Activated T-helper 2 cell treated with anti-CD3 and anti-CD28 coated beads, Interferon-gamma antibody, Interleukin-2, Interleukin-4, amounts not matched to agents 10 μg/mL and 5 μg/mL and 100 μg/mL, durations not matched to agents 14 hours and 24 hours and 36 hours (primary cell): Measurements from ENCODE around the gene CABP4. TPM values are rescaled to one million over a fixed set of nuclear protein-coding genes. Genes with fewer than 3 reads are reported as not detected.

Experiments used
- DNase-seq: peaks from one replicate; pipeline ENCODE4 v3.0.0; 2021; ENCODE audit warnings: low spot score
- H3K27ac Mint-ChIP-seq: one replicate; pipeline ENCODE4 v1.8.0; 2021; ENCODE audit warnings: mixed read lengths
- H3K27me3 Mint-ChIP-seq: one replicate; pipeline ENCODE4 v1.8.0; 2021; ENCODE audit warnings: low read depth, mixed read lengths
- H3K36me3 Mint-ChIP-seq: one replicate; pipeline ENCODE4 v1.8.0; 2021; ENCODE audit warnings: low read depth, mixed read lengths
- H3K4me1 Mint-ChIP-seq: one replicate; pipeline ENCODE4 v1.8.0; 2021; ENCODE audit warnings: low read depth, mixed read lengths
- H3K4me3 Mint-ChIP-seq: one replicate; pipeline ENCODE4 v1.8.0; 2021; ENCODE audit warnings: low read depth, mild to moderate bottlenecking, moderate library complexity, mixed read lengths
- H3K9me3 Mint-ChIP-seq: one replicate; pipeline ENCODE4 v1.8.0; 2021; ENCODE audit warnings: mixed read lengths
- intact Hi-C: fragments of 100-400 bp; cut with micrococcal nuclease; formaldehyde crosslinking; loops from one replicate; pipeline ENCODE4 v1.15.1; 2023
- total RNA-seq: library from RNA; stranded (reverse); gene quantifications from 2 replicates; pipeline ENCODE4 v1.2.3, GENCODE V29; 2022

Gene CABP4
- total RNA-seq, 1 donor from 2014 or later = 0.73 TPM

DNA sequence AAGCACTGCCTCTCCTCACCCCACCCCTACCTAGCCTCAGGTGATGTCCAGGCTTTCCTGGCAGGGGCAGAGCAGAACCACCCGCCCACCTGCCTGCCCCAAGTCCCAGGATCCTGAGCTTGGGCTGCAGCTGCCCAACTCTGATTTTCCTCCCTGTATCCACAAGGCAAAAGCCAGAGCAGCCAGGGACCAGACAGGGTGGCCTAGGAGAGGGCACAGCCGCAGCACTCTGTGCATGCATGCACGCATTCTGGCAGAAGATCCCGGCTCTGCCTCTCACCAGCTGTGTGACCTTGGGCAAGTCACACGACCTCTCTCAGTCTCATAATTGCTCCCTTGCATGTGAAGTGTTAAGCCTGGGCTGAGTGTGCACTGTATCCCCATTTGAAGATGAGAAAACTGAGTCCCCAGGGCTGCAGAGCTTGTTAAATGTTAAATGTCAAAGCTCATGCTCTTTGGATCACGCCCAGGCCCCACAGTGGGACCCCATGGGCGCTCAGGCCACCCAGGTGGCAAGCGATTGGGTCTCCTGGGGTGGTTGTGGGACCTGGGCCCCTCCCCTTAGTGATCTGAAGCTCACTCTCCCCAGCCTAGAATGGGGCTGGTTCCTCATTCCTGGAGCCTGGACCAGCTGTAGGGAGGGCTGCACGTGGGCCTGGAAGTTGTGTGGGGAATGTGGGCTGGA is 42.5 kb upstream of the CABP4 start:
- Mint-ChIP-seq H3K27me3 (peaks cover 13% of the 10 kb centered on the region), H3K36me3 (peaks cover 24% of the 10 kb centered on the region), H3K4me1 (peaks cover 52% of the 10 kb centered on the region), H3K9me3 (no peaks in the 10 kb centered on the region), H3K4me3 (no peak overlapping the region), H3K27ac (no peak overlapping the region)
- intact Hi-C loops = no loop called here
- DNase-seq = no peak

DNA sequence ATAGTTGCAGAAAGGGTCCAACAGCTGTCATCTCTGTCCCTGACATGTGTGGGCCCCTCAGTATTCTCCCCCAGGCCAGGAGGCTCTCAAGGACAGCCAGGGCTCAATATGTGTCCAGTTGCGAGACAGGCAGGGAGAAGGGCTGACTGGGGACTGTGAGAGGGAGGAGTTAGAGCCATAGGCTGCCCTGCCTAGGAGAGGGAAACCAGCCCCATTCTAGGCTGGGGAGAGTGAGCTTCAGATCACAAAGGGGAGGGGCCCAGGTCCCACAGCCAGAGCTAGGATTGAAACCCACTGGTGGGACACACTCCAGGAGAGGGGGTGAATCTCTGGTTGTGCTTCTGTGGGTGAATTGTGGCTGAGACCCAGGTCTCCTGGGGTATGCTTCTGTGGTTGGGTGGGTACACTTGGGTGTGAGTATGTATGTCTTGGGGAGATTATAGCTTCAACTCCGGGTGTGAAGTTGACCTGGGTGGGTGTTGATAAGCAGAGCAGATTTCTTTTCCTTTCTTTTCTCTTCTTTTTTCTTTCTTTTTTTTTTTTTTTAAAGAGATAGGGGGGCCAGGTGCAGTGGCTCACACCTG is 41.8 kb upstream of the CABP4 start:
- H3K4me1 Mint-ChIP-seq = peaks cover 45% of the 10 kb centered on the region
- intact Hi-C loops = no loop called here
- no peak overlapping the region for H3K27ac Mint-ChIP-seq
- peaks cover 18% of the 10 kb centered on the region for H3K36me3 Mint-ChIP-seq
- H3K27me3 Mint-ChIP-seq = peaks cover 13% of the 10 kb centered on the region
- H3K4me3 Mint-ChIP-seq = no peak overlapping the region
- DNase-seq = no peak
- no peaks in the 10 kb centered on the region for H3K9me3 Mint-ChIP-seq

DNA sequence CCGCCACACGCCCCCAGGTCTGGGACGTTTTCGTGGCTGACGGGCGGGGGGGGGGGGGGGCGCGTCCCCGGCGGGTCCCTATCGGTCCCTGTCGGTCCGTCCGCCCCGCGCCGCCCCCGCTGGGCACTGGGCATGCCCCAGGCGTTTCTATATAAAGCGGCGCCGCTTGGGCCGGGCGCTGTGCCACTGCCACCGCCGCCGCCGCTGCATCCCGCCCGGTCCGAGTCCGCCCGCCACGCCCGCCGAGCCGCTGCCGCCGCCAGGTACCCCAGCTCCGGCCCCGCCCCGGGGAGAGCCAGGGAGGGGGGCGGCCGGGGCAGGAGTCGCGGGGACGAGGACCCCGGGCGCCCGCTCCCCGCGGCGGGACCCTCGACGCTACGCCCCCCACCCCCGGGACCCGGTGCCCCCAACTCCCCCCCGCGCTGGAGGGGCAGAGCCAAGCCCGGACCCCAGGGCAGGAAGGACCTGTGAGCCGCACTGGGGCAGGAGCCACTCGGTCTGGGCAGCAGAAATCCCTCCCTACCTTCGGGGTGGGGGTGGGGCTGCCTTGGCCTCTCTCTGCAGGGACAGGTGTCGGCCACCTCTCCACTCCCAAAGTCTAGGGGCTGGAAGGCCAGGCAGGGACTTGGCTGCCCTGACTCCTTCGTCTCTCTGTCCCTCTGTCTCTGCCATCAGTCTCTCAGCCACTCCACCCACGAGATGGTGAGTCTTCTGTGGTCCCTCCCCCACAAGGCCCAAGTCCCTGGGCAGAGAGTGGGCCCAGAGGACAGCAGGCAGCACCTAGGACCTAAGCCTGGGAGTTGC is 39.5 kb upstream of the CABP4 start, which contains the start of gene CARNS1:
Gene CARNS1, plus strand, starts transcription at position 178 of the 804 bp plus-strand sequence. Its CDS starts 522 bp downstream, at position 700.
- no peaks in the 10 kb centered on the region for H3K9me3 Mint-ChIP-seq
- no peak within 1 kb of the TSS for H3K27ac Mint-ChIP-seq
- intact Hi-C loops = no loop called here
- peak within 1 kb of the TSS; percentile 47 for H3K4me3 Mint-ChIP-seq
- peaks cover 41% of the 10 kb centered on the region for H3K4me1 Mint-ChIP-seq
- H3K36me3 Mint-ChIP-seq = peaks cover 4% of the 10 kb centered on the region
- no peak for DNase-seq
- H3K27me3 Mint-ChIP-seq = peaks cover 14% of the 10 kb centered on the region

DNA sequence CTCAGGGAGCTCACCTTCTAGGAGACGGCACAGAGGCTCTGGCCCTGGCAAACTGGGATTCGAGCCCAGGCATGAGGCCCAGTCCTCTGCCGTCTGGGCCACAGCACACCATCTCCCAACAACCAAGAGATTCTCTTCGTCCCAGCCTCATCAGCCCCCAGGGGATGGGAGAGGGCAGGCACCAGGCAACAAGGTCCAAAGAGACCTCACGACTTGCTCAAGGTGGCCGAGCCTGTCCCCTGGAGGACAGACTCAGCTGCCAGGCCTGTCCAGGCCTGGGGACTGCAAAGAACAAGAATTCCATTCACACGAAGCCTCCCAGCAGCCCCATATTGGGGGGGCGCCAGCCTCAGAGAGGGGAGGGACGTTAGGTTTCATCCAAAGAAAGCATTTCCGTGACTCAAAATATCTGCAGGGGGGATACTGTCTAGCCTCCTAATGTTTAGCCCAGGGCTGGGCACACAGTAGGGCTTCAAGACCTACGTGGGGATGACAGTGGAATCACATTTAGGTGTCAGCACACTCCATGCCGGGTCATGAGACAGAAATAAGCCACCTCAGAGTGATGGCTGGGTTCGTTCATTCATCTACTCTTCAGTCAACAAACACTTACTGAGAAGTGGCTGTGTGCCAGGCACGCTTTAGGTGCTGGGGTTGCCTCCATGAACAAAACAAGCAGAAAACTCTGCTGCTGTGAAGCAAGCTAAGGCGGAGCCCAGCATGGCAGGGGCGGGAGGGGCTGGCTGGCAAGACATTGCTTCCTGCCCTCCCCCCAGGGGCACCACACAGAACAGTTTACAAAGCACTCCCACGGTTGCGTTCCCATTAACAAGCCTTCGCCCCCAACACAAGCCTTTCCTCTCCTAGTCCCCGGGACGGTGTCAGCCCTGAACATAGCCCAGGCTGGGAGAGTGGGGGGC is 38.5 kb upstream of the CABP4 start:
- Mint-ChIP-seq H3K4me1 (peaks cover 37% of the 10 kb centered on the region), H3K9me3 (no peaks in the 10 kb centered on the region), H3K4me3 (peak overlapping the region; percentile 47), H3K27ac (no peak overlapping the region), H3K27me3 (peaks cover 14% of the 10 kb centered on the region), H3K36me3 (peaks cover 4% of the 10 kb centered on the region)
- no peak for DNase-seq
- intact Hi-C loops = no loop called here

DNA sequence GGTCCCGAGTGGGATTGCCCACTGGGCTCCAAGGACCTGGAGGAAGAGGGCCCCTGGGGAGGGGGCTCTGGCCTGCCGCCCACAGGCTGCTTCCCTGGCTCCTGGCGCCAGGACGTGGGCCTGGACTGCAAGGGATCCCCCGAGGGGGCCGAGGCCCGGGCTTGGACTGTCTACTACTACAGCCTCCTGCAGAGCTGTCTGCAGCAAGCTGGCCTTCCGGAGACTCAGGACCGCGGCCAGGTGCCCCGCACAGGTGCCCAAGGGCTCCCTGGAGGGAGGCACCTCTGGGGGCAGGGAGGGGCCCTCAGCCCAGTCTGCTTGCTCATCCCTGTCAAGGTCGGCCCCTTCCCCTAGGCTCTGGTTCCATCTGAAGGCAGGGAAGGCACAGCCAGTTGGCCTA is 37.7 kb upstream of the CABP4 start:
- intact Hi-C loops = no loop called here
- Mint-ChIP-seq H3K4me1 (peaks cover 33% of the 10 kb centered on the region), H3K36me3 (peaks cover 4% of the 10 kb centered on the region), H3K27me3 (peaks cover 14% of the 10 kb centered on the region), H3K27ac (no peak overlapping the region), H3K9me3 (no peaks in the 10 kb centered on the region), H3K4me3 (no peak overlapping the region)
- no peak for DNase-seq

DNA sequence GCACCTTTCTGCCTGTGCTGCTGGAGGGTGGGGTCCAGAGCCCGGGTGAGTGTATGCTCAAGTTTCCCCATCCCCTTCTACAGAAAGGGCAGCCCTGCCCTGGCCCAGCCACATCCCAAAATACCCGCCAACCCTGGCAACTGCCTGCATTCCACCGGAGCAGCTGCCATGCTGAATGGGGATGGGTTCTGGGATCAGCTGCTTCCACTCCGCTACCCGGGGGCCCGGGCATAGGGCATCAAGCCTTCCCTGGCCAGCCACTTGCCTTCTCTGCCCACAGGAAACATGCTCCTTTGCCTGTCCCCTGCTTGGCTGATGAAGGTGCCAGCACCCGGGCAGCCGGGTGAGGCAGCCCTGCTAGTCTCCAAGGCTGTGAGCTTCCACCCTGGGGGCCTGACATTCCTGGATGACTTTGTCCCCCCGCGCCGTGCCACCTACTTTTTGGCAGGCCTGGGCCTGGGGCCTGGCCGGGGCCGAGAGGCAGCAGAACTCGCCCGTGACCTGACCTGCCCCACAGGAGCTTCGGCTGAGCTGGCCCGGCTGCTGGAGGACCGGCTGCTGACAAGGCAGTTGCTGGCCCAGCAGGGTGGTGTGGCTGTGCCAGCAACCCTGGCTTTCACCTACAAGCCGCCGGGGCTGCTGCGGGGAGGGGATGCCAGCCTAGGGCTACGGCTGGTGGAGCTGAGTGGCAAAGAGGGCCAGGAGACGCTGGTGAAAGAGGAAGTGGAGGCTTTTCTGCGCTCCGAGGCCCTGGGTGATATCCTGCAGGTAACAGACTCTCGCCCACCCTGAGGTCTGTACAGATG is 36.5 kb upstream of the CABP4 start:
- H3K4me1 Mint-ChIP-seq = peaks cover 22% of the 10 kb centered on the region
- no peaks in the 10 kb centered on the region for H3K36me3 Mint-ChIP-seq
- no peaks in the 10 kb centered on the region for H3K9me3 Mint-ChIP-seq
- intact Hi-C loops = no loop called here
- DNase-seq = no peak
- peak overlapping the region; percentile 58 for H3K4me3 Mint-ChIP-seq
- peaks cover 10% of the 10 kb centered on the region for H3K27me3 Mint-ChIP-seq
- no peak overlapping the region for H3K27ac Mint-ChIP-seq

DNA sequence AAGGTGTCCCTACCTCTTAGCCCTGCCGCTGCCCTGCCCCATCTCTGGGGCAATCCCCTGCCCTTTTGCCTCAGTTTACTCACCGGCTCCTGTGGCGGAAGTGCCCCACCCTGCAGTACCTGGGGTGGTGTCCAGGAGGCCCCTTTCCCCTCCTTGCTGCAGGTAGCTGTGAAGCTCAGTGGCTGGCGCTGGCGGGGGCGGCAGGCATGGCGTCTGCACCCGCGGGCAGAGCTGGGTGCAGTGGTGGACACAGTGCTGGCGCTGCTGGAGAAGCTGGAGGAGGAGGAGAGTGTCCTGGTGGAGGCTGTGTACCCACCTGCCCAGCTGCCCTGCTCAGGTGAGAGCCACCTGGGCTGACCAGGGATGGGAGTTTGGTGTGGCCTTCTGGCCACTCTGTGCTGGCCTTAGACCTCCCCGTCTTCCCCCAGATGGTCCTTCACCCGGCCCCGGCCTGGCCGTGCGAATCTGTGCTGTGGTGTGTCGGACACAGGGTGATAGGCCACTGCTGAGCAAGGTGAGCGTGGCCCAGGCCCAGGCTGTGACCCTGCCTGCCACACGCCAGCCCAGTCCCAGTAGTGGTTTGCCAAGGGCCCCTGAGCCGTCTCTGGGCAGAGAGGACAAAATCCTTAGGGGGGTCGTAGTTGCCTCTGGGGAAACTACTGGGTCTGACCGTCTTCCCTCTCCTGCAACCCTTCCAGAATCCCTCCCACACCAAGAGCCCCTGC is 35.7 kb upstream of the CABP4 start:
- intact Hi-C loops = loop anchor here (2.0 to 5.0 kb wide), 3 partner anchors 15 to 388 kb away; partner anchors contain the start of genes CDK2AP2, PITPNM1 and TBC1D10C
- no peaks in the 10 kb centered on the region for H3K36me3 Mint-ChIP-seq
- H3K4me1 Mint-ChIP-seq = peaks cover 23% of the 10 kb centered on the region
- peaks cover 10% of the 10 kb centered on the region for H3K27me3 Mint-ChIP-seq
- no peaks in the 10 kb centered on the region for H3K9me3 Mint-ChIP-seq
- peak overlapping the region; percentile 77 for H3K4me3 Mint-ChIP-seq
- no peak for DNase-seq
- no peak overlapping the region for H3K27ac Mint-ChIP-seq

DNA sequence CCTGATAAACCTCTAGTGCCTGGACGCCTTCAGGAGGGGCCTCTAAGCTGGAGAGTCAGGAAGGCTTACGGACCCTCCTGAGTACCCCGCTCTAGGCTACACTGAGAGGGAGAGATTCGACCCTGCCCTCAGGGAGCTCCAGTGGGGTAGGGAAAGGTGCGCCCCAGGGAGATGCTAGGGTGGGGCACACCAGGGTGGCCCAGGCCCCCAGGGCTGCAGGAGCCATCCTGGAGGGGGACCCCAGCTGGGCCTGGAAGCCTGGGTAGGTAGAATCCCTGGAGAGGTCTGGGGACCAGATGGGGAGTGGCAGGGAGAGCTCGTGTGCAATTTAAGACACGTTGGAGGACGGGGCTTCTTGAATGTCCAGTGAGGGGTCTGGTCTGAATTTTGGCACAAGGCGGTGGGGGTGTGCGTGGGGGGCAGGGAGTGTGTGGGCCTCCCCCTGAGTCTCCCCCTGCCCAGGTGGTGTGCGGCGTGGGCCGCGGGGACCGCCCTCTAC is 35.0 kb upstream of the CABP4 start:
- Mint-ChIP-seq H3K27ac (peak overlapping the region; percentile 33), H3K9me3 (no peaks in the 10 kb centered on the region), H3K27me3 (peaks cover 10% of the 10 kb centered on the region), H3K36me3 (no peaks in the 10 kb centered on the region), H3K4me3 (peak overlapping the region; percentile 77), H3K4me1 (peaks cover 24% of the 10 kb centered on the region)
- DNase-seq = no peak
- intact Hi-C loops = loop anchor here (2.0 to 5.0 kb wide), 3 partner anchors 15 to 387 kb away; partner anchors contain the start of genes CDK2AP2, PITPNM1 and TBC1D10C

DNA sequence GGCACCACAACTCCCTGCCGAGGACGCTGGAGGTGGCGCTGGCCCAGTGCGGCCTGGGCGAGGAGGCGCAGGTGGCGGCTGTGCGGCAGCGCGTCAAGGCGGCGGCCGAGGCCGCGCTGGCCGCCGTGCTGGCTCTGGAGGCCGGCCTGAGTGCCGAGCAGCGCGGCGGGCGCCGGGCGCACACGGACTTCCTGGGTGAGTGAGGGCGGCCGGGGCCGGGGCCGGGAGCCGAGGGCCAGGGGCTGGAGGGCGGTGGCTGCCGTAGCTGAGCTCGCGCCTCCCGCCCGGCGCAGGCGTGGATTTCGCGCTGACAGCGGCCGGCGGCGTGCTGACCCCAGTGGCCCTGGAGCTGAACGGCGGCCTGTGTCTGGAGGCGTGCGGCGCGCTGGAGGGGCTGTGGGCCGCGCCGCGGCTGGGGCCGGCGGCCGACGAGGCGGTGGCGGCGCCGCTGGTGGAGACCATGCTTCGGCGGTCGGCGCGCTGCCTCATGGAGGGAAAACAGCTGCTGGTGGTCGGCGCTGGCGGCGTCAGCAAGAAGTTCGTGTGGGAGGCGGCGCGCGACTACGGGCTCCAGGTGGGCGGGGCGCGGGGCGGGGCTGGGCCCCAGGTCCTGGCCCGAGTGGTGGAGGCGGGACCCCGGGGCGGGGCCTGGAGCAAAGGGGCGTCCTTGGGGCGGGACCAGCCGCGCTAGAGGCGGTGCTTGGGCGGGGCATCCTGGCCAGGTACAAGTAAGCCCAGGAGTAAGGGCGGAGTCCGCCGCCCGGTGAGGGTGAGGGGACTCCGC is 34.3 kb upstream of the CABP4 start:
- Mint-ChIP-seq H3K9me3 (no peaks in the 10 kb centered on the region), H3K27me3 (peaks cover 10% of the 10 kb centered on the region), H3K4me1 (peaks cover 24% of the 10 kb centered on the region), H3K36me3 (no peaks in the 10 kb centered on the region), H3K27ac (no peak overlapping the region), H3K4me3 (peak overlapping the region; percentile 67)
- DNase-seq = peak; percentile 94
- intact Hi-C loops = loop anchor here (2.0 to 5.0 kb wide), 3 partner anchors 16 to 386 kb away; partner anchors contain the start of genes CDK2AP2, PITPNM1 and TBC1D10C

DNA sequence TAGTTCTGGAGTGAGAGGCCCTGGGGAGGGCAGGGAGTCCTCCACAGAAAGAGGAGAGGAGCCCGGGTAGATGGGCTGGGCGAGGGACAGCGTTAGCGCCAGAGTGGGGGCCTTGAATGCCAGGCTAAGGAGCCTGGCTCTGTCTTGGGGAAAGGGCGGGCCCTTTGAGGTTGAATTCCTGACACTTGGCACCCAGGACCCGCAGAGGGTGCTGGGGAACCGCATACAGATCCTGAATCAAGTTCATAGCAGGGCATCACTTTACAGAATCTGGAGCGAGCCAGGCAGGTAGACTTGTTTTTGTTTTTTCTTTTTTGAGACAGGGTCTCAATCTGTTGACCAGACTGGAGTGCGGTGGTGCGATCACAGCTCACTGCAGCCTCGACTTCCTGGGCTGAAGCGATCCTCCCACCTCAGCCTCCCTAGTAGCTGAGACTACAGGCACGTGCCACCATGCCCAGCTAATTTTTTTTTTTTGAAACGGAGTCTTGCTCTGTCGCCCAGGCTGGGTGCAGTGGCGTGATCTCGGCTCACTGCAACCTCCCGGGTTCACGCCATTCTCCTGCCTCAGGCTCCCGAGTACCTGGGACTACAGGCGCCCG is 33.6 kb upstream of the CABP4 start:
- Mint-ChIP-seq H3K4me1 (peaks cover 17% of the 10 kb centered on the region), H3K4me3 (peak overlapping the region; percentile 67), H3K9me3 (no peaks in the 10 kb centered on the region), H3K27ac (no peak overlapping the region), H3K36me3 (no peaks in the 10 kb centered on the region), H3K27me3 (peaks cover 4% of the 10 kb centered on the region)
- DNase-seq = no peak
- intact Hi-C loops = loop anchor here (2.0 to 5.0 kb wide), 3 partner anchors 17 to 386 kb away; partner anchors contain the start of genes CDK2AP2, PITPNM1 and TBC1D10C
